Activated T-cell treated with anti-CD3 and anti-CD28 coated beads, Interleukin-2, amount 50 U/mL, for 4 hours (primary cell): Measurements from ENCODE around the gene DCAF15. TPM values are rescaled to one million over a fixed set of nuclear protein-coding genes. Genes with fewer than 3 reads are reported as not detected.

Experiments used
- ATAC-seq, 2 donors: fragments of 200-7000 bp; cut with Tn5 transposase; one replicate each; pipeline ENCODE4 v1.10.0; 2021
- DNase-seq: peaks from one replicate; pipeline ENCODE4 v3.0.0-alpha.2; 2020
- H3K27me3 Mint-ChIP-seq: one replicate; pipeline ENCODE4 v1.8.0; 2021; ENCODE audit warnings: low read depth, mixed read lengths
- H3K36me3 Mint-ChIP-seq: one replicate; pipeline ENCODE4 v1.8.0; 2022; ENCODE audit warnings: mixed read lengths; ENCODE audit not compliant: insufficient read depth
- H3K4me1 Mint-ChIP-seq: one replicate; pipeline ENCODE4 v1.8.0; 2021; ENCODE audit warnings: low read depth, mixed read lengths
- H3K4me3 Mint-ChIP-seq: one replicate; pipeline ENCODE4 v1.8.0; 2021; ENCODE audit warnings: mild to moderate bottlenecking, moderate library complexity, mixed read lengths
- H3K9me3 Mint-ChIP-seq: one replicate; pipeline ENCODE4 v1.8.0; 2021; ENCODE audit warnings: mixed read lengths
- total RNA-seq, 3 donors: library from RNA; stranded (reverse); gene quantifications; one replicate each; pipeline ENCODE4 v1.2.1, GENCODE V29; 2021

DCAF15 gene, protein sequence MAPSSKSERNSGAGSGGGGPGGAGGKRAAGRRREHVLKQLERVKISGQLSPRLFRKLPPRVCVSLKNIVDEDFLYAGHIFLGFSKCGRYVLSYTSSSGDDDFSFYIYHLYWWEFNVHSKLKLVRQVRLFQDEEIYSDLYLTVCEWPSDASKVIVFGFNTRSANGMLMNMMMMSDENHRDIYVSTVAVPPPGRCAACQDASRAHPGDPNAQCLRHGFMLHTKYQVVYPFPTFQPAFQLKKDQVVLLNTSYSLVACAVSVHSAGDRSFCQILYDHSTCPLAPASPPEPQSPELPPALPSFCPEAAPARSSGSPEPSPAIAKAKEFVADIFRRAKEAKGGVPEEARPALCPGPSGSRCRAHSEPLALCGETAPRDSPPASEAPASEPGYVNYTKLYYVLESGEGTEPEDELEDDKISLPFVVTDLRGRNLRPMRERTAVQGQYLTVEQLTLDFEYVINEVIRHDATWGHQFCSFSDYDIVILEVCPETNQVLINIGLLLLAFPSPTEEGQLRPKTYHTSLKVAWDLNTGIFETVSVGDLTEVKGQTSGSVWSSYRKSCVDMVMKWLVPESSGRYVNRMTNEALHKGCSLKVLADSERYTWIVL
- 10 to 100 TPM; 65.2 to 75.4 (median 66.2) TPM for total RNA-seq

DNA sequence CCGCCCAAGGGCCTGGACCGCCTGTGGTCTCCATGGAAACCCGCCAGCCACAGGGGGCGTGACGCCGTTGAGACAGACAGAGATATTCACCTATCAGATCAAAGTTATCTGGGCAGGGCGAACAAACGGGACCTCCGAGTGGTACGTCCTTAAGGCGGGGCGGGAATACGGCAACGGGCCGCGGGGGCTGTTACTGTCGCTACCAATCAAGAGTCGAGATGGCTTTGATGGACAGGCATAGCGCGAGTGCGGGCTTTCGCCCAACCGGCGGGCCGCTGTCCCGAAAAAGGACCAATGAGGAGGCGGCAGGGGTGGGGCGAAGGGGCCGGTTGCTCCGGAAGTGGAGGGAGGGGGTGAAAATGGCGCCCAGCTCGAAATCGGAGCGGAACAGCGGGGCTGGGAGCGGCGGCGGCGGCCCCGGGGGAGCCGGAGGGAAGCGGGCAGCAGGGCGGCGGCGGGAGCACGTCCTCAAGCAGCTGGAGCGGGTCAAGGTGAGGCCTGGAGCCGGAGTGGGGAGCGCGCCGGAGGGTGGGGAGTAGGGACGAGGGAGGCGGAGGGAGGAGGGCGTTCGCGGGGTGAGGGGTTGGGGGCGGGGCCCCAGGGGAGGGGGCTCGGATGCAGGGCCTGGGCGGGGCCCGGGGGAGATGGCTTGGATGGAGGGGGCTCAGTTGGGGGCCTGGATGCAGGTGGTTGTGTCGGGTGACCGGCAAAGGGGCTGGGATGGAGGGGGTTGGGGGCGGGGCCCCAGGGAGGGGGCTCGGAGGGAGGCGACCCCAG, at the start of gene DCAF15:
Gene DCAF15 (plus strand): TSS at position 356 of the 777 bp plus-strand sequence. CDS start 4 bp downstream, at position 360.
- Mint-ChIP-seq H3K27me3 (no peaks in the 10 kb centered on the region), H3K4me1 (peaks cover 22% of the 10 kb centered on the region), H3K9me3 (no peaks in the 10 kb centered on the region), H3K36me3 (peaks cover 7% of the 10 kb centered on the region), H3K4me3 (peak within 1 kb of the TSS; percentile 96)
- ATAC-seq, result peak; percentile 97 to 98
- DNase-seq, result peak; percentile 97

DNA sequence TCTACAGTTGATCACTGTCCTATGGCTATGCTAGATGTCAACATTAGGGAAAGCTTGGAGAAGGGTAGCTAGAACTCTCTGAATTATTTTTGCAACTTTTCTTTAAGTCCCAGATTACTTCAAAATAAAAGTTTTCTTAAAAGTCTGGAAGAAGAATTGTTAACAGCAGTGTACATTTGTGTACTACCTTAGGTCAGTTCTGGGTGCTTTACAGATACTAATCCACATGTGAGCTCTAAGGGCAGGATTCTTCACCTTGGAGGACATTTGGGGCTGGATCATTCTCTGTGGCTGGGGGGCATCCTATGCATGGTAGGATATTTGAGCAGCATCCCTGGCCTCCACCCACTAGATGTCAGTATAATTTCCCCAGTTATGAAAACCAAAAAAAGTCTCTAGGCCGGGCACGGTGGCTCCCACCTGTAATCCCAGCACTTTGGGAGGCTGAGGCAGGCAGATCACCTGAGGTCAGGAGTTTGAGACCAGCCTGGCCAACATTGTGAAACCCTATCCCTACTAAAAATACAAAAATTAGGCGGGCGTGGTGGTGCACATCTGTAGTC, 49.2 kb upstream of the DCAF15 start:
- no peak for DNase-seq
- Mint-ChIP-seq H3K9me3 (no peaks in the 10 kb centered on the region), H3K36me3 (no peaks in the 10 kb centered on the region), H3K4me3 (no peak overlapping the region), H3K27me3 (no peaks in the 10 kb centered on the region), H3K4me1 (peaks cover 18% of the 10 kb centered on the region)
- no peak for ATAC-seq

DNA sequence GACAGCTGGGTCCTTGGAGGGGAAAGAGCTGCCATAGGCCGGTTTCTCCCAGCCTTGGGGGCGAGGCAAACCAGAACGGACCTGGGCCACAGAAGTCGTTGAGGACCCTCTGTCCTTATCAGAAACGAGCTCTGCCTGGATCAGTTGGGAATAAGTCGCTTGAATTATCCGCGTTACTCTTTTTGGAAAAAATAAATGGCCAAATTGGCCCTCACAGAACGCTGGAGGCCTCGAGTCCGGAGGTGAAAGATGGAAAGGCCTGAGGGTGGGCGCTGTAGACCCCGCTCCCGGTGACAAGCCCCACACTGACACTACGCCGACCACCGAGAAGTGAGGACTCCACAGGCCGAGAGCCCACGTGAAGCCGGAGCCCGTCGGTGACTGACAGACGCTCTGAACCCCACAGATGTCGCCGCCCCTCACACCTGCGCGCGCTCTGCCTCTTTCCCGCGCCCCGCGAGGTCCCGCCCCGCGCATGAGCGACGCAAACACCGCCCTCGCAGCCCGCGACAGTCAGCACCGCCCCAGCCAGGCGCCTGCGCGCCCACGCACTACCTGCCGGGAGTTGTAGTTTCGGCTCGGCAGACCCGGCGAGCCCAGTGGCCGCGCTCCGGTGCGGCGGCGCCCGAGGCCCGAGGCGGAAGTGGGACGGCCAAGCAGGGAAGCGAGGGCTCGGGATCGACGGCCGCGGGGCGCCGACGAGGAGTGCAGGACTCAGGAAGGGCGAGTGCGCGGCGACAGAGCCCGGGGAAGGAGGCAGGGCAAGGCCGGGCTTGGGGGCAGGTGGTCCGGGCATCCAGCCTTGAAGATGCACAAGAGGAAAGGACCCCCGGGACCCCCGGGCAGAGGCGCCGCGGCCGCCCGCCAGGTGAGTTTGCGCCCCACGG, 46.4 kb upstream of the DCAF15 start, which contains the start of the genes BRME1 and CC2D1A:
Gene BRME1 (minus strand): TSS at position 484 of the 887 bp plus-strand sequence. CDS start 1,225 bp downstream, outside the sequence.
Gene CC2D1A (plus strand): TSS at position 568 of the 887 bp plus-strand sequence. CDS start 241 bp downstream, at position 809.
- Mint-ChIP-seq H3K4me3 (peak within 1 kb of the TSS; percentile 84), H3K9me3 (no peaks in the 10 kb centered on the region), H3K36me3 (peaks cover 2% of the 10 kb centered on the region), H3K27me3 (no peaks in the 10 kb centered on the region), H3K4me1 (peaks cover 18% of the 10 kb centered on the region)
- ATAC-seq, result peak; percentile 98 to 99
- DNase-seq, result peak; percentile 94

DNA sequence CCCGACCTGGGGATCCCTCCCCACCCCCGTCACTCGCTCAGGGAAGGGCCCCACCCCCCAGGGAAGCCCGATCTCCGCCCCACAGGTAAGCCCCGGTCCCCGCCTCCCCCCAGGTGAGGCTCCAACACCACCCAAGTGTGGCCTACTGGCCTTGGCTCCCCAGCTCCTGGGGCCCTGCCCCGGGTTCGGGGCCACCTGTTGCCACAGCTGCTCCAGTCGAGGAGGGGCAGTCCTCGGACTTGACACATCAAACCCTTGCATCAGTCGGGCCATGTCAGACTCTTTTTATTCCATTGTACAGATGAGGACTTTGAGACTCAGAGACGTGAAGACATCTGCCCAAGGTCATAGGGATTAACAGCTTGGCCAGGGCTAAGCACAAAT, 45.8 kb upstream of the DCAF15 start:
- Mint-ChIP-seq H3K36me3 (peaks cover 4% of the 10 kb centered on the region), H3K4me1 (peaks cover 18% of the 10 kb centered on the region), H3K4me3 (peak overlapping the region; percentile 84), H3K27me3 (no peaks in the 10 kb centered on the region), H3K9me3 (no peaks in the 10 kb centered on the region)
- peak; percentile 29 to 32 for ATAC-seq
- peak; percentile 24 for DNase-seq

DNA sequence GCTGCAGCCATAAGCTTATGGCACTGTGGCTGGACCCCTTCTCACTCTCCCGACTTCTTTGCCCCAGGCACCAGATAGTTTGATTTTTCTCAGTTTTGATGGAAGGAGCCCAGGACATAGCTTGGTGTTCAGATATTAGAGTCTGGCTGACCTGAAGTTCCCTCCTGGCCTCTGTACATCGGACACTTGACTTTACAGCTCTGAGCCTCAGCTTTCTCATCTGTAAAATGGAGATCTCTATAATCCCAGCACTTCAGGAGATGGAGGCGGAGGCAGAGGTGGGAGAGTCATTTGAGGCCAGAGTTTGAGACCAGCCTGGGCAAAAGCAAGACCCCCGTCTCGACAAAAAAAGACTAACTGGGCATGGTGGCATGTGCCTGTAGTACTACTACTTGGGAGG, 45.4 kb upstream of the DCAF15 start:
- no peaks in the 10 kb centered on the region for H3K9me3 Mint-ChIP-seq
- ATAC-seq (no peak), DNase-seq (no peak)
- H3K4me3 Mint-ChIP-seq, result peak overlapping the region; percentile 84
- H3K4me1 Mint-ChIP-seq, result peaks cover 18% of the 10 kb centered on the region
- H3K36me3 Mint-ChIP-seq, result peaks cover 4% of the 10 kb centered on the region
- H3K27me3 Mint-ChIP-seq, result no peaks in the 10 kb centered on the region

DNA sequence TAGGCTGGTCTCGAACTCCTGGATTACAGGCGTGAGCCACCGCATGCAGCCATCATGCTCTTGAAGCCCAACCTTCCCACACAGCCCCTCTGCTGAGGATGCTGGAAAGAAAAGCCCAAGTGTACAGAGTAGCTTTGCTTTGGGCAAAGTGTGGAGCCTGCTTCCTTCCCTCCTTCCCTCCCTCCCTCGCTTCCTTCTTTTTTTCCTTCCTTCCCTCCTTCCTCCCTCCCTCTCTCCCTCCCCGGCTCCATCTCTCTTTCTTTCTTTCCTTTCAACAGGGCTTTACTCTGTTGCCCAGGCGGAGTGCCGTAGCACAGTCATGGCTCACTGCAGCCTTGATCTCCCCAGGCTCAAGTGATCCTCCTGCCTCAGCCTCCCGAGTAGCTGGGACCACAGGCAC, 43.6 kb upstream of the DCAF15 start:
- Mint-ChIP-seq H3K9me3 (no peaks in the 10 kb centered on the region), H3K4me1 (peaks cover 16% of the 10 kb centered on the region), H3K36me3 (peaks cover 5% of the 10 kb centered on the region), H3K4me3 (no peak overlapping the region), H3K27me3 (no peaks in the 10 kb centered on the region)
- ATAC-seq, result no peak
- DNase-seq, result no peak

DNA sequence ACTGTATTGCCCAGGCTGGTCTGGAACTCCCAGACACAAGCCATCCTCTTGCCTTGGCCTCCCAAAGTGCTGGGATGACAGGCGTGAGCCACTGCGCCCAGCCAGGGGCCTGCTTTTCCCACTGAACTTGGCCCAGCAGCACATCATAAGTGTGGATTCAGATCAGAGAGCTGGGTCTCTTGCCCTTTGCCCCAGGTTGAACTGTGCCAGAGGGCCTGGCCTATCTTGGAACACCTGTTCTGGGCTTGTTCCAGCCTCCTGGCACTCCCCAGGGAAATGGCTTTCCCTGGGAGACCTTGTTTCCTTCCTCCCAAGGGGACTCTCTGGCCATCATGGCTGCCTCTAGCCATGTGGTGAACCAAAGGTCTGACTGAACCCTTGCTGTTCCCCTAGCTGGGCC, 42.9 kb upstream of the DCAF15 start:
- ATAC-seq, result no peak

DNA sequence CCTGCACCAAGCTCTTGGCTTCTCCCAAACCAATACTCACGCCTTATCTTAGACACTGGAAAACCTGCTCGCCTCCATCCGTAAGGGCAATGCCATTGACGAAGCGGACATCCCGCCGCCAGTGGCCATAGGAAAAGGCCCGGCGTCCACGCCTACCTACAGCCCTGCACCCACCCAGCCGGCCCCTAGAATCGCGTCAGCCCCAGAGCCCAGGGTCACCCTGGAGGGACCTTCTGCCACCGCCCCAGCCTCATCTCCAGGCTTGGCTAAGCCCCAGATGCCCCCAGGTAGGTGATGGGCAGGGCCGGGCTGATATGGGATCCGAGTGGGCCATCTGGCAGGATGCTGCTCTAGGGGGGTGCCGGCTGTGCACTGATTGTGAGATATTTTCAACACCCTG, 39.0 kb upstream of the DCAF15 start:
- H3K4me3 Mint-ChIP-seq, result no peak overlapping the region
- no peaks in the 10 kb centered on the region for H3K9me3 Mint-ChIP-seq
- DNase-seq, result no peak
- no peaks in the 10 kb centered on the region for H3K27me3 Mint-ChIP-seq
- ATAC-seq, result no peak
- no peaks in the 10 kb centered on the region for H3K4me1 Mint-ChIP-seq
- peaks cover 8% of the 10 kb centered on the region for H3K36me3 Mint-ChIP-seq

More for the DNA sequence above, 42.9 kb upstream of the DCAF15 start:
- Mint-ChIP-seq H3K9me3 (no peaks in the 10 kb centered on the region), H3K27me3 (no peaks in the 10 kb centered on the region), H3K4me3 (no peak overlapping the region), H3K36me3 (peaks cover 5% of the 10 kb centered on the region), H3K4me1 (peaks cover 16% of the 10 kb centered on the region)
- DNase-seq, result no peak

DNA sequence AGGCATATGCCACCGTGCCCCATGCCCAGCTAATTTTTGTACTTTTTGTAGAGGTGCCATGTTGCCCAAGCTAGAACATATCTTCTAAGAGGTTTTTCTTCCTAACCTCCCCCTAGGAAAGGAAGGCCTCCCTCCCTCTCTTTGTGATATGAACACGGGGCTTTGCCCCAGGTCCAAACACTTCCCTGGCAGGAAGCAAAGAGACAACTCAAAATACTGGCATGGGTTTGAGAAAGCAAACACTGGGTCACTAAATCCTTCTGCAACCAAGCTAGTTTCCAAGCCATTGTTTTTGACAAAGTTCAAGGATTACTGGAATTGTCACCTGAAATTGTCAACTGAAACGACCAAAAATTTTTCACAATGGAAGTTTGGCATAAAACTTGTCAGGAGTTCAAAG, 37.5 kb upstream of the DCAF15 start:
- Mint-ChIP-seq H3K4me1 (no peaks in the 10 kb centered on the region), H3K36me3 (peaks cover 10% of the 10 kb centered on the region), H3K4me3 (no peak overlapping the region), H3K27me3 (no peaks in the 10 kb centered on the region), H3K9me3 (no peaks in the 10 kb centered on the region)
- no peak for DNase-seq
- ATAC-seq, result no peak

DNA sequence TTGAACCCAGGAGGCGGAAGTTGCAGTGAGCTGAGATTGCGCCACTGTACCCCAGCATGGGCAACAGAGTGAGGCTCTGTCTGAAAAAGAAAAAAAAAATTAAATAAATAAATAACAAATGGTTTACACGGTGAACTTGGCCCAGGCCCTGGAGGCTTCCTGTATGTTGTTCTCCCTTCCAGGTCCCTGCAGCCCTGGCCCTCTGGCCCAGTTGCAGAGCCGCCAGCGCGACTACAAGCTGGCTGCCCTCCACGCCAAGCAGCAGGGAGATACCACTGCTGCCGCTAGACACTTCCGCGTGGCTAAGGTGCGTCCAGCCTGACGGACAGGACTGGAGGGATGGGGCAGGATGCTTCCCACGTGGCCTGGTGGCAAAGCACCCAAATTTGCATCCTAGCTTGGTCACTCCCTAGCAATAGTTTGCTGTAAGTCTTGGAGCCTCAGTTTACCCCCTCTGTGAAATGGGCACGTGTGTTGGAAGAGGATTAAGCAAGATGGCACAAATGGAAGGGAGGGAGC, 34.4 kb upstream of the DCAF15 start:
- Mint-ChIP-seq H3K4me1 (no peaks in the 10 kb centered on the region), H3K9me3 (no peaks in the 10 kb centered on the region), H3K4me3 (no peak overlapping the region), H3K36me3 (peaks cover 25% of the 10 kb centered on the region), H3K27me3 (no peaks in the 10 kb centered on the region)
- DNase-seq (no peak), ATAC-seq (no peak)

DNA sequence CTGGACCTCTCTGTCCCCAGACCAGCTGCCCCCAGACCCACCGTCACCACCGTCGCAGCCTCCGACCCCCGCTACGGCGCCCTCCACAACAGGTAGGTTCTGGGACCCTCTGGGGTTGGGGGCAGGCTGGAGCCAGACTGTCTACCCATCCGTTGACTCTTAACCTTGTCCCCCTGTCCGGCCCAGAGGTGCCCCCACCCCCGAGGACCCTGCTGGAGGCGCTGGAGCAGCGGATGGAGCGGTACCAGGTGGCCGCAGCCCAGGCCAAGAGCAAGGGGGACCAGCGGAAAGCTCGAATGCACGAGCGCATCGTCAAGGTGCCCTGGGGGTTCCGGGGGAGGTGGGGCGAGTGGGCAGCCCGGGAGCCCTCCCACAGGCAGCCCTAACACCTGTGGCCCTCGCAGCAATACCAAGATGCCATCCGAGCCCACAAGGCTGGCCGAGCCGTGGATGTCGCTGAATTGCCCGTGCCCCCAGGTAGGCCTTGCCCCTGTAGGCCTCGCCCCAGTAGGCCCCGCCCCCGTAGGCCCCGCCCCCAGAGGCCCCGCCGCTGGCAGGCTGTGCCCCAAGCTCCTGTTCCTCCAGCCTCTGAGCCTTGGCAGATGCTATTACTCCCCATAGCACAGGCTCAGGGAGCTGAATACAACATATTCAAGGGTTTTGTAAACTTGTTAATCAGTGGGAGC, 33.4 kb upstream of the DCAF15 start:
- Mint-ChIP-seq H3K9me3 (no peaks in the 10 kb centered on the region), H3K4me3 (no peak overlapping the region), H3K4me1 (no peaks in the 10 kb centered on the region), H3K36me3 (peaks cover 30% of the 10 kb centered on the region), H3K27me3 (no peaks in the 10 kb centered on the region)
- DNase-seq (no peak), ATAC-seq (no peak)

DNA sequence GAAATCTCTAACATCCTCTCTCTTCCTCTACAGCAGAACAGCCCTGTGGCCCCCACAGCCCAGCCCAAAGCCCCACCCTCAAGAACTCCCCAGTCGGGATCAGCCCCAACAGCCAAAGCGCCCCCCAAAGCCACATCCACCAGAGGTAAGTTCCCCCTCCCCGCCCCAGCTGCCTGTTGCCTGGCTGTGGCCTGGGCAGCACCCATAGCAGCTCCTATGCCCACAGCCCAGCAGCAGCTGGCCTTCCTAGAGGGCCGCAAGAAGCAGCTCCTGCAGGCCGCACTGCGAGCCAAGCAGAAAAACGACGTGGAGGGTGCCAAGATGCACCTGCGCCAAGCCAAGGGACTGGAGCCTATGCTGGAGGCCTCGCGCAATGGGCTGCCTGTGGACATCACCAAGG, 31.8 kb upstream of the DCAF15 start:
- H3K4me1 Mint-ChIP-seq, result no peaks in the 10 kb centered on the region
- DNase-seq (no peak), ATAC-seq (no peak)
- H3K9me3 Mint-ChIP-seq, result no peaks in the 10 kb centered on the region
- peaks cover 30% of the 10 kb centered on the region for H3K36me3 Mint-ChIP-seq
- H3K27me3 Mint-ChIP-seq, result no peaks in the 10 kb centered on the region
- no peak overlapping the region for H3K4me3 Mint-ChIP-seq
